Activated naive CD4-positive, alpha-beta T cell treated with Interleukin-2 at 50 U/mL for 16 hours (primary cell): Measurements from ENCODE around the gene NCOA6.

Experiments
- DNase-seq: peaks from one replicate; pipeline ENCODE4 v3.0.0-alpha.2; 2020

The NCOA6 gene

GRCh38 chr20:34701405-34702085, 123.9 kb downstream of the NCOA6 start:
- DNase-seq = no peak

- no peak for DNase-seq
Observed at GRCh38 chr20:34693414-34693813, 132.0 kb downstream of the NCOA6 start.

- no peak for DNase-seq
Observed at GRCh38 chr20:34691838-34692237, 133.6 kb downstream of the NCOA6 start.

GRCh38 chr20:34689486-34689885, 136.0 kb downstream of the NCOA6 start:
- DNase-seq = no peak

- DNase-seq = no peak
Observed at GRCh38 chr20:34683667-34684066, 141.8 kb downstream of the NCOA6 start.

- DNase-seq = no peak
Observed at GRCh38 chr20:34680586-34681175, 144.8 kb downstream of the NCOA6 start.

- DNase-seq = peak; percentile 97
Observed at GRCh38 chr20:34676642-34677373, 148.6 kb downstream of the NCOA6 start, which contains the start of gene PIGU. TSS of gene PIGU (minus strand) at chr20:34677092. CDS start at chr20:34677085, 7 bp downstream.

GRCh38 chr20:34675993-34676641, 149.3 kb downstream of the NCOA6 start:
- no peak for DNase-seq

- DNase-seq = no peak
Observed at GRCh38 chr20:34675561-34675960, 149.9 kb downstream of the NCOA6 start.

GRCh38 chr20:34673412-34673811, 152.0 kb downstream of the NCOA6 start:
- DNase-seq = no peak

- no peak for DNase-seq
Observed at GRCh38 chr20:34669094-34669493, 156.4 kb downstream of the NCOA6 start.
